Measurements from ENCODE around the gene ZNF443.
"Not testable (repeated sequence)": the region's sequence is repeated elsewhere in the genome, so short reads cannot be mapped to it uniquely, and the experiment has no call there.

ZNF443 gene

GRCh38 chr19:12464139-12464538 is 23.3 kb upstream of the ZNF443 start:
- H3K4me3 ChIP-seq (ENCODE audit: low read depth, low read length); H3K9me3 ChIP-seq (ENCODE audit: control insufficient read depth, insufficient read depth, low read depth, low read length); H3K27ac ChIP-seq (ENCODE audit: extremely low read depth, low read depth, low read length); POLR2A ChIA-PET; H3K4me1 ChIP-seq (ENCODE audit: control insufficient read depth, insufficient read depth, low read length); CTCF ChIA-PET; TF ChIP-seq ZNF274 (IDR thresholded peaks at IDR 0.05; ENCODE audit: low read length): not testable (repeated sequence)
- H3K36me3 ChIP-seq (ENCODE audit: control insufficient read depth in 2 of 2, insufficient read depth in 1 of 2, low read length in 2 of 2): peaks cover 0 to 23% of the 10 kb centered on the region in 2 experiments; a peak in 1 of 3 replicates
- peak; percentile 83; the same call in 1 of the 2 replicates for TF ChIP-seq ZNF274 (tag by site-specific recombination; IDR thresholded peaks at IDR 0.05; ENCODE audit: borderline replicate concordance)

- Histone ChIP-seq H3K9me3 (ENCODE audit: control insufficient read depth, insufficient read depth, low read depth, low read length) (no peaks in the 10 kb centered on the region), H3K4me1 (ENCODE audit: control insufficient read depth, insufficient read depth, low read length) (no peaks in the 10 kb centered on the region), H3K36me3 (ENCODE audit: control insufficient read depth in 2 of 2, insufficient read depth in 1 of 2, low read length in 2 of 2) (no peaks in the 10 kb centered on the region; a peak in 1 of 3 replicates), H3K27ac (ENCODE audit: extremely low read depth, low read depth, low read length) (no peak overlapping the region), H3K4me3 (ENCODE audit: low read depth, low read length) (no peak overlapping the region)
- TF ChIP-seq ZNF391 (tag by site-specific recombination; IDR thresholded peaks at IDR 0.05; ENCODE audit: borderline replicate concordance, low read depth): no peak
- CTCF ChIA-PET: interaction anchor here (0.7 kb wide), 1 partner anchor 489 kb away, joined by 4 read pairs; no protein-coding TSS in a partner anchor
- POLR2A ChIA-PET: no interaction called here
Observed at GRCh38 chr19:12453495-12453894, 12.7 kb upstream of the ZNF443 start.

DNA sequence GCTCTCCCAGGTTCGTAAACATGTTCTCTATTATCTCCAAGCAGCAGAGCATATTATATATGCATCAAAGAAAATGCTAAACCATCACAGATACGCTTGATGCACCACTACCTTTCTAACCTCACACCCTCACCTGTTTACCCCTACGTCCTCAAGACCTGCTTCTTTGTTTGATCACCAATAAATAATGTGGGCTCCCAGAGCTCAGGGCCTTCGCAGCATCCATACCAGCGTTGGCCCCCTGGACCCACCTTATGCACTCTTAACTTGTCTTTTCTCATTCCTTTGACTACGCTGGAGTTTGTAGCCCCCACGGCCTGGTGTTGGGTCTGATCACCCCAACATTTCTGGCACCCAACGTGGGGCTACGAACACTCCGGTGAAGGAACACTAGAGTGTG is 10.0 kb upstream of the ZNF443 start:
- POLR2A ChIA-PET: no interaction called here
- Histone ChIP-seq H3K27ac (ENCODE audit: extremely low read depth, low read depth, low read length) (no peak overlapping the region), H3K9me3 (ENCODE audit: control insufficient read depth, insufficient read depth, low read depth, low read length) (no peaks in the 10 kb centered on the region), H3K4me3 (ENCODE audit: low read depth, low read length) (no peak overlapping the region), H3K4me1 (ENCODE audit: control insufficient read depth, insufficient read depth, low read length) (no peaks in the 10 kb centered on the region), H3K36me3 (ENCODE audit: control insufficient read depth in 2 of 2, insufficient read depth in 1 of 2, low read length in 2 of 2) (no peaks in the 10 kb centered on the region)
- TF ChIP-seq ZNF292 (tag by site-specific recombination; IDR thresholded peaks at IDR 0.05; ENCODE audit: borderline replicate concordance, low read depth): no peak
- CTCF ChIA-PET: no interaction called here

- POLR2A ChIA-PET: no interaction called here
Observed at GRCh38 chr19:12448808-12449207, 8.0 kb upstream of the ZNF443 start.

DNA sequence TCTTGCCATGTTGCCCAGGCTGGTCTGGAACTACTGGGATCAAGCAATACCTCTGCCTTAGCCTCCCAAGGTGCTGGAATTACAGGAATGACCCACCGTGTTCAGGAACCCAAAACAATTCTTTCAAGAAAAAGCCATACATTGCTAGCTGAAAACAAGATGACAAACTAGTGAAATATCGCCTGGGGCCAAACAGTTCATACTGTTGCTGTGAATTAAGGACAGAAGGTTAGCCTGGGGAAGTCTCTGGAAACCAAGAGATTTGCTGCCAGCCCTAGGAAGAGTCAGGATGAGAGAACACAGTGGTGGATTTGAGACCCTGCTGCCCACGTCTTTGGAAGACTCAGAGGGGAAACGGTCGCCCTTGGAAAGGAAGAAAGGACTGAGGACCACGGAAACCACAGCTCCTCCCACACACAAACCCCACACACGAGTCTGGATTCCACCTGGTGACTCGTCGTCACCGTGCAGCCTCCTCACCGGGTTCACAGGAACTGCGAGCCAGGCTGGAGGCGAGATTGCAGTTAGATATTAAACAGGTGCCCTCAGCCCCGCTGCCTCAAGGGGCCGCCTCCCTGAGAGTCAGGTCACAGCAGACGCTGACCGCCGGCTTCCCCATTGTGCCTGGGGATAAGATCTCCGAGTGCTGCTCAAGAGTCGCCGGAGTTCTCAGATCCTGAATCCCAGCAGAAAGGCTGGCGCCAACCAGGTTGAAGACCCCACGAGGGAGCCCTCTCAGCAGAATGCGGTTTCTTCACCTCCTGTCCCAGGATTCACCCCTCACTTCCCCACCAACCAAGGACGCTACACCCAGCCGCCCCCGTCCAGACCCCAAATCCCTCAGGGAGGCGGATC is 908 bp downstream of the ZNF443 start:
- H3K9me3 ChIP-seq (ENCODE audit: control insufficient read depth, insufficient read depth, low read depth, low read length); H3K4me1 ChIP-seq (ENCODE audit: control insufficient read depth, insufficient read depth, low read length); H3K36me3 ChIP-seq (ENCODE audit: control insufficient read depth in 2 of 2, insufficient read depth in 1 of 2, low read length in 2 of 2): not testable (repeated sequence)
- POLR2A ChIA-PET: interaction anchor here (0.7 to 2.0 kb wide), 7 partner anchors 56 to 405 kb away, joined by 3 to 16 read pairs (median 3); partner anchors contain the start of genes ZNF433, ZNF44, ZNF442 and ZNF563
- H3K27ac ChIP-seq (ENCODE audit: extremely low read depth, low read depth, low read length): peak overlapping the region; percentile 72; the same call in 1 of the 2 replicates
- H3K4me3 ChIP-seq (ENCODE audit: low read depth, low read length): peak overlapping the region; percentile 76
- CTCF ChIA-PET: interaction anchor here (0.7 to 0.9 kb wide), 3 partner anchors 42 to 86 kb away, joined by 3 read pairs; no protein-coding TSS in a partner anchor

More at GRCh38 chr19:12448808-12449207, 8.0 kb upstream of the ZNF443 start:
- no peaks in the 10 kb centered on the region for H3K36me3 ChIP-seq (ENCODE audit: control insufficient read depth in 2 of 2, insufficient read depth in 1 of 2, low read length in 2 of 2)
- no peak for TF ChIP-seq ZSCAN16 (tag by site-specific recombination; IDR thresholded peaks at IDR 0.05)
- H3K4me3 ChIP-seq (ENCODE audit: low read depth, low read length): no peak overlapping the region
- CTCF ChIA-PET: interaction anchor here (0.6 kb wide), 1 partner anchor 25 kb away, joined by 3 read pairs; no protein-coding TSS in a partner anchor
- H3K27ac ChIP-seq (ENCODE audit: extremely low read depth, low read depth, low read length): no peak overlapping the region
- H3K9me3 ChIP-seq (ENCODE audit: control insufficient read depth, insufficient read depth, low read depth, low read length): no peaks in the 10 kb centered on the region
- H3K4me1 ChIP-seq (ENCODE audit: control insufficient read depth, insufficient read depth, low read length): no peaks in the 10 kb centered on the region

DNA sequence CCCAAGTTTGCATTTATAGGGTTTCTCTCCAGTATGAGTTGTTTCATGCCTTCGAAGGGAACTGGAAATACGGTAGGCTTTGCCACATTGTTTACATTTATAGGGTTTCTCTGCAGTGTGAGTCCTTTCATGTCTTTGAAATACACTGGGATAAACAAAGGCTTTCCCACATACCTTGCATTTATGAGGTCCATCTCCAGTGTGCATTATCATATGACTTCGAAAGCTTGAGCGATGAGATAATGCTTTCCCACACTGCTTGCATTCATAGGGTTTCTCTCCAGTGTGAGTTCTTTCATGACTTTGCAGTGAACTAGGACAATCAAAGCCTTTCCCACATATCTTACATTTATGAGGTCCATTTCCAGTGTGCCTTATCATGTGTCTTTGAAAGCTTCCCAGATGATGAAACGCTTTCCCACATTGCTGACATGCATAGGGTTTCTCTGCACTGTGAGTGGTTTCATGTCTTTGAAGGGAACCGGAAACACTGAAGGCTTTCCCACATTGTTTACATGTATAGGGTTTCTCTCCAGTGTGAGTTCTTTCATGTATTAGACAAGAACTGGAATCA is 10.0 kb downstream of the ZNF443 start:
- H3K27ac ChIP-seq (ENCODE audit: extremely low read depth, low read depth, low read length); H3K4me1 ChIP-seq (ENCODE audit: control insufficient read depth, insufficient read depth, low read length); H3K4me3 ChIP-seq (ENCODE audit: low read depth, low read length); CTCF ChIA-PET; H3K9me3 ChIP-seq (ENCODE audit: control insufficient read depth, insufficient read depth, low read depth, low read length); POLR2A ChIA-PET; TF ChIP-seq ZNF274 (IDR thresholded peaks at IDR 0.05; ENCODE audit: low read length): not testable (repeated sequence)
- TF ChIP-seq ZNF274 (tag by site-specific recombination; IDR thresholded peaks at IDR 0.05; ENCODE audit: borderline replicate concordance): peak; percentile 88; the same call in 1 of the 2 replicates
- peaks cover 0 to 20% of the 10 kb centered on the region in 2 experiments; a peak in 2 of 3 replicates for H3K36me3 ChIP-seq (ENCODE audit: control insufficient read depth in 2 of 2, insufficient read depth in 1 of 2, low read length in 2 of 2)

All from HEK293 (cell line).